ENCODE measurements around the gene CCDC92. TPM values are rescaled to one million over a fixed set of nuclear protein-coding genes. Genes with fewer than 3 reads are reported as not detected.

CCDC92 gene
- total RNA-seq, 4 donors from 2014 or later = 6.5 to 17.1 (median 10.6) TPM

DNA sequence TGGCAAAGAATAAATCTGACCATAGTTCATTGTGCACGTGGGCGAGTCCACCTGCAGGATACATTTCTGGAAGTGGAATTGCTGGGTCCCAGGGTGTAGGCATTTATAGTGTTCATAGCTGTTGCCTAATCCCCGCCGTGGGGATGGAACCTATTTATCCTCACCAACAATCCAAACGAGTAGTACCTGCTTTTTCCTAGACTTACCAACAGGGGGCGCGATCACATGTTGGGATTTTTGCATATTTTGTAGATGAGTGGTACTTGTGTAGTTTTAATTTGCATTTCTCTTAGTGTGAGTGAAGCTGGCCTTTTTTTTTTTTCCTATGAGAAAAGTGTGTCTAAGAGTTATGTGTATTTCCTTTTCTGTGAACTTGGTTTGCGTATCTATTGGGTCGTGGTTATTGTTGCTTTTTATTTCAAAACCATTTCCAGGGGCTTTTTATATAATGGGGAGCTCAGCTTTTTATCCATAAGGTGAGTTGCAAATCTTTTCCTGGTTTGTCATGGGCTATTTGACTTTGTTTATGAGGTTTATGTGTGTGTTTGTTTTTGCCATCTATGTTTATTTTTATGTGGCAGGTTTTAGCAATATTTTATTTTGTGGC lies 67.2 kb downstream of the CCDC92 start:
- 32% methylated on average over 9 of the region's 9 CpGs for WGBS
- TF ChIP-seq, protein P1, sequence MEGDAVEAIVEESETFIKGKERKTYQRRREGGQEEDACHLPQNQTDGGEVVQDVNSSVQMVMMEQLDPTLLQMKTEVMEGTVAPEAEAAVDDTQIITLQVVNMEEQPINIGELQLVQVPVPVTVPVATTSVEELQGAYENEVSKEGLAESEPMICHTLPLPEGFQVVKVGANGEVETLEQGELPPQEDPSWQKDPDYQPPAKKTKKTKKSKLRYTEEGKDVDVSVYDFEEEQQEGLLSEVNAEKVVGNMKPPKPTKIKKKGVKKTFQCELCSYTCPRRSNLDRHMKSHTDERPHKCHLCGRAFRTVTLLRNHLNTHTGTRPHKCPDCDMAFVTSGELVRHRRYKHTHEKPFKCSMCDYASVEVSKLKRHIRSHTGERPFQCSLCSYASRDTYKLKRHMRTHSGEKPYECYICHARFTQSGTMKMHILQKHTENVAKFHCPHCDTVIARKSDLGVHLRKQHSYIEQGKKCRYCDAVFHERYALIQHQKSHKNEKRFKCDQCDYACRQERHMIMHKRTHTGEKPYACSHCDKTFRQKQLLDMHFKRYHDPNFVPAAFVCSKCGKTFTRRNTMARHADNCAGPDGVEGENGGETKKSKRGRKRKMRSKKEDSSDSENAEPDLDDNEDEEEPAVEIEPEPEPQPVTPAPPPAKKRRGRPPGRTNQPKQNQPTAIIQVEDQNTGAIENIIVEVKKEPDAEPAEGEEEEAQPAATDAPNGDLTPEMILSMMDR (IDR thresholded peaks at IDR 0.05) = peak; percentile 41 to 49
- no peak for TF ChIP-seq EP300 (IDR thresholded peaks at IDR 0.05)
- Histone ChIP-seq H3K36me3 (no peaks in the 10 kb centered on the region), H3K4me1 (no peaks in the 10 kb centered on the region), H3K27me3 (peaks cover 17% of the 10 kb centered on the region), H3K4me3 (no peak overlapping the region), H3K9me3 (no peaks in the 10 kb centered on the region), H3K27ac (no peak overlapping the region)
- no peak for DNase-seq (ENCODE audit: low spot score in 2 of 2)

DNA sequence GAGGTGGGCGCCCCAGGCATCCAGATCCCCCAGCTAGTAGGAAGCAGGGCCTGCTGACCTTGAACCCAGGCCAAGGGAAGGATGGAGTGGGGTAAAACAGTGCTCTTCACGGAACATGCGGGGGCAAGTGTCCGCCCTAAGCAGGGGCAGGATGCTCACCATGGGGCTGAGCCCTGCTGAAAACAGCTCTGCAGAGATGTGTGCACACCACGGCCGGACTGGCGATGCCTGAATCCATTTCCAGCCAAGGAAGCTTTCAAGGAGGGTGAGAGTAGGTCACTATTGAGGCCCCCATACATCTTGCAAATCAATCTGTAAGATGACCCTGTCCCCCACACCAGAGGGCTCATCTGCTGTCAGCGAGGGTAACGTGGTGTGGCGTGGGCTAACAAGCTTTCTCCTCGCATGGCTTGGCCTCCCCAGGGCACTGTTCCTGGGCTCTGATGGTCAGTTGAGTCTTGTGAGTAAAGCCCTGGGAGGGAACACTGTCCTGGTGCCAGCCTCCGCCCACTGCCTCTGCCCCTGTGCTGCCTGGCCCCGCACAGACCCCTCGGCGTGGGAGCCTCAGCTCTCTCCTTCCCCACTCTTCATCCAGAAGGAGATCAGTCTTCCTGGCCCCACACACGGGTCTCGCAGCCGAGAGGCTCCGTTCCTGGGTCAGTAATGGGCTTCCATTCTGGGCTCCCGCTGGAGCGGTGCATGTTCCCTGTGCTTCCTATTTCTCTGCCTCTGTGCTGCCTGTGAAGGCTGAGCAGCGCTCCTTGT lies 69.1 kb downstream of the CCDC92 start:
- H3K9me3 ChIP-seq = no peaks in the 10 kb centered on the region
- peaks cover 17% of the 10 kb centered on the region for H3K27me3 ChIP-seq
- H3K36me3 ChIP-seq = no peaks in the 10 kb centered on the region
- DNase-seq (ENCODE audit: low spot score in 2 of 2) = no peak
- H3K4me1 ChIP-seq = no peaks in the 10 kb centered on the region
- H3K27ac ChIP-seq = no peak overlapping the region
- TF ChIP-seq EP300 (IDR thresholded peaks at IDR 0.05) (no peak), POLR2AphosphoS5 (IDR thresholded peaks at IDR 0.05) (no peak), POLR2A (IDR thresholded peaks at IDR 0.05) (no peak)
- TF ChIP-seq, protein P1 (IDR thresholded peaks at IDR 0.05) = no peak
- 80% methylated on average over 20 of the region's 22 CpGs for WGBS
- H3K4me3 ChIP-seq = no peak overlapping the region

DNA sequence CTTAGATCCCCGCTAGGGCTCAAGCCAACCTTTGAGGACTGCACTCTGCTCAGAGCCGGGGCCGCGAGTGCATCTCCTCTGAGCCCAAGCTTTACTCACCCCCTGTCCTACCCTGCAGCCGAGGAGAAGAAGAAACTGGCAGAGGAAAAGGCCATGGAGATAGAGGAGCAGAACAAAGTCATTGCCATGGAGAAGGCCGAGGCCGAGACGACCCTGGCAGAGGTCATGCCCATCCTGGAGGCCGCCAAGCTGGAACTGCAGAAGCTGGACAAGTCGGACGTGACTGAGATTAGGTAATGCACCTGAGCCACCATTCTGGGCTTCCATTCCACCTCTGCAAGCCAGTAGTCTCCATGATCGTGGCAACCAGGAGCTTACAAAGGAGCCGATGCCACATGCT lies 69.8 kb downstream of the CCDC92 start:
- peaks cover 17% of the 10 kb centered on the region for H3K27me3 ChIP-seq
- no peak overlapping the region for H3K4me3 ChIP-seq
- no peaks in the 10 kb centered on the region for H3K36me3 ChIP-seq
- no peaks in the 10 kb centered on the region for H3K4me1 ChIP-seq
- H3K9me3 ChIP-seq = no peaks in the 10 kb centered on the region
- H3K27ac ChIP-seq = no peak overlapping the region
- DNase-seq (ENCODE audit: low spot score in 2 of 2) = no peak
- TF ChIP-seq, protein P1 (IDR thresholded peaks at IDR 0.05) = no peak
- no peak for TF ChIP-seq POLR2A (IDR thresholded peaks at IDR 0.05)
- no peak for TF ChIP-seq POLR2AphosphoS5 (IDR thresholded peaks at IDR 0.05)
- no peak for TF ChIP-seq EP300 (IDR thresholded peaks at IDR 0.05)
- 95% methylated on average over 13 of the region's 13 CpGs for WGBS

DNA sequence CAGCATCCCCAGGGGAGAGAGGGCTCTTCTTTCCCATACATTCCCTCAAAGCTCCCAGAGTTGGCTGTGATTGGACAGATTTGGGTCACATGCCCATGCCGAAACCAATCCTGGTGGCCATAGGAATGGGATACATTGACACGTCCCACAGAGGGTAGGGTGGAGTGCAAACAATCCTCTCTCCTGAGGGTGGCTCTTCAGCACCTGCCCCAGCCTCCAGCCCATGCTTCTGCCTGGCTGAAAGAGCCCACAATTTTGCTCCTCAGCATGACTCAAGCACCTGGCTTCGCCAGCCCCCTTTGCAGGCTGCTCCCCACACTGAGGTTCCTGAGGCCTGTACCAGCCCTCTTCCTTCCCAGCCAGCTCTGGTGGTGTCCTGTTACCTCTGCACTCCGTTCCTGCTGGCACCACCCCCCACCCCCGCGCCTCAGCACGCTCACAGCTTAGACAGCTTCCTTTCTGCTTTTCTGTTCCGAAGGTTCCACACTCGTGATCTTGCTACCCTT lies 71.7 kb downstream of the CCDC92 start:
- Histone ChIP-seq H3K4me3 (no peak overlapping the region), H3K4me1 (no peaks in the 10 kb centered on the region), H3K27me3 (peaks cover 17% of the 10 kb centered on the region), H3K27ac (no peak overlapping the region), H3K36me3 (no peaks in the 10 kb centered on the region), H3K9me3 (no peaks in the 10 kb centered on the region)
- TF ChIP-seq, protein P1 (IDR thresholded peaks at IDR 0.05) = no peak
- TF ChIP-seq EP300 (IDR thresholded peaks at IDR 0.05) (no peak), POLR2AphosphoS5 (IDR thresholded peaks at IDR 0.05) (no peak), POLR2A (IDR thresholded peaks at IDR 0.05) (no peak)
- WGBS = 50% methylated on average over 9 of the region's 9 CpGs
- no peak for DNase-seq (ENCODE audit: low spot score in 2 of 2)

DNA sequence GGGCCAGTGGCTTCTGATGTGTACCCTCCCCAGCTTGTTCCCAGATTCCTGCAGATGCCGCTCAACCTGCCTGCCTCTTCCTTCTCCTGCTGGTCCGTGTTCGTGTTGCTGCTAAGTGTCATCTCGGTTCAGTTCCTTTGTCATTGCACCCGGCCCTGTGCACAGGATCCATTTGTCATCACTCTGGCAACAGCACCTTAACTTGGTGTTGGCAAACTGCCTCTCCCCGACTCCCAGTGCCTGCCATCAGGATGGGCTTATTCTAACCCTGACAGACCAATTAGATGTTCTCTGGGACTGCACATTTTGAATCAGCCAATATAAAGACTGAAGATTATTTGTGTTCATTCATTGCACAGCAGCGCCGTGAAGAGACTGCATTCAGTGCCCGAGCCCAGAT lies 73.3 kb downstream of the CCDC92 start:
- TF ChIP-seq EP300 (IDR thresholded peaks at IDR 0.05) (no peak), POLR2A (IDR thresholded peaks at IDR 0.05) (no peak), POLR2AphosphoS5 (IDR thresholded peaks at IDR 0.05) (no peak)
- TF ChIP-seq, protein P1 (IDR thresholded peaks at IDR 0.05) = no peak
- H3K27me3 ChIP-seq = peaks cover 15% of the 10 kb centered on the region
- H3K9me3 ChIP-seq = no peaks in the 10 kb centered on the region
- H3K27ac ChIP-seq = no peak overlapping the region
- no peak for DNase-seq (ENCODE audit: low spot score in 2 of 2)
- no peaks in the 10 kb centered on the region for H3K4me1 ChIP-seq
- H3K4me3 ChIP-seq = no peak overlapping the region
- WGBS = 96% methylated on average over 9 of the region's 9 CpGs
- no peaks in the 10 kb centered on the region for H3K36me3 ChIP-seq

All from suprapubic skin (tissue), 4 donors.